H1 (cell line): ENCODE results near the gene AARSD1. TPM values are rescaled to one million over a fixed set of nuclear protein-coding genes. Genes with fewer than 3 reads are reported as not detected.

Source experiments
- CTCF ChIA-PET: fragments of 300-600 bp; sonication (Branson Sonifier 250); formaldehyde crosslinking; loops from one replicate; lab custom pipeline; 2021; ENCODE audit not compliant: partially characterized antibody; lab: Charles Lee
- POLR2A ChIA-PET: fragments of 300-600 bp; sonication (Branson Sonifier 250); formaldehyde crosslinking; loops from one replicate; lab custom pipeline; 2021; ENCODE audit warnings: inconsistent platforms; ENCODE audit not compliant: partially characterized antibody; lab: Charles Lee
- DNase-seq, 2 experiments: peaks; one replicate each; pipeline versions ENCODE4 v3.0.0 to v3.0.0-alpha.2; 2010 to 2022; ENCODE audit warnings: low spot score in 2 of 2, low read depth in 1 of 2, mixed read lengths in 1 of 2
- FAIRE-seq: peaks from 2 replicates; lab custom pipeline; 2011; peaks lifted over from hg19 to GRCh38; lab: Jason Lieb, UNC
- H2AFZ ChIP-seq: 2 replicates; pipeline ENCODE4 v1.8.1; 2012; ENCODE audit warnings: low read length, inconsistent platforms
- H2AK5ac ChIP-seq: 2 replicates; pipeline ENCODE4 v1.6.1; 2013; ENCODE audit warnings: low read depth, low read length
- H2BK120ac ChIP-seq: replicated peaks from 2 replicates; pipeline ENCODE3; 2013; ENCODE audit warnings: low read depth, low read length, inconsistent platforms
- H2BK12ac ChIP-seq: 2 replicates; pipeline ENCODE4 v1.6.1; 2013; ENCODE audit warnings: low read depth, low read length
- H2BK15ac ChIP-seq: 2 replicates; pipeline ENCODE4 v1.6.1; 2013; ENCODE audit warnings: low read length
- H2BK20ac ChIP-seq: 2 replicates; pipeline ENCODE4 v1.6.1; 2013; ENCODE audit warnings: low read length
- H2BK5ac ChIP-seq: 2 replicates; pipeline ENCODE4 v1.6.1; 2013; ENCODE audit warnings: low read depth, low read length
- H3K14ac ChIP-seq: 2 replicates; pipeline ENCODE4 v1.6.1; 2013; ENCODE audit warnings: inconsistent platforms; ENCODE audit not compliant: insufficient read length
- H3K18ac ChIP-seq: 2 replicates; pipeline ENCODE4 v1.6.1; 2013; ENCODE audit warnings: low read length; ENCODE audit errors: extremely low read depth
- H3K23ac ChIP-seq: 2 replicates; pipeline ENCODE4 v1.6.1; 2013; ENCODE audit warnings: inconsistent platforms; ENCODE audit not compliant: insufficient read length
- H3K23me2 ChIP-seq: 2 replicates; pipeline ENCODE4 v1.6.1; 2013; ENCODE audit warnings: low read depth, low read length
- H3K27ac ChIP-seq: 2 replicates; pipeline ENCODE4 v1.6.1; 2011; ENCODE audit warnings: low read depth, low read length, inconsistent platforms
- H3K27me3 ChIP-seq, 4 experiments: replicated peaks in 1 of 4; 1 replicate in 1 of 4; 2 replicates in 3 of 4; pipeline versions ENCODE4 v1.6.1 to v1.8.1; 2011 to 2013; ENCODE audit warnings: low read length in 3 of 4, mild to moderate bottlenecking in 3 of 4, inconsistent platforms in 2 of 4, mixed read lengths in 2 of 4, moderate library complexity in 1 of 4; ENCODE audit not compliant: control insufficient read depth in 3 of 4, insufficient read depth in 3 of 4; ENCODE audit errors: extremely low read depth in 1 of 4
- H3K36me3 ChIP-seq, 4 experiments: 2 replicates each; pipeline versions ENCODE4 v1.6.1 to v1.8.1; 2011 to 2013; ENCODE audit warnings: mild to moderate bottlenecking in 4 of 4, low read length in 3 of 4, moderate library complexity in 2 of 4, control low read depth in 1 of 4, inconsistent platforms in 1 of 4; ENCODE audit not compliant: insufficient read depth in 4 of 4, control insufficient read depth in 2 of 4
- H3K4ac ChIP-seq: replicated peaks from 2 replicates; pipeline ENCODE3; 2013; ENCODE audit warnings: low read length, low read depth, mixed read lengths, inconsistent platforms; ENCODE audit not compliant: insufficient read length
- H3K4me1 ChIP-seq, 4 experiments: replicated peaks in 1 of 4; 1 replicate in 1 of 4; 2 replicates in 3 of 4; pipeline versions ENCODE4 v1.6.1 to v1.8.1; 2011 to 2013; ENCODE audit warnings: low read length in 3 of 4, inconsistent platforms in 2 of 4, mixed read lengths in 1 of 4; ENCODE audit not compliant: insufficient read depth in 4 of 4, control insufficient read depth in 3 of 4
- H3K4me2 ChIP-seq, 2 experiments: 2 replicates each; pipeline versions ENCODE4 v1.6.1 to v1.8.1; 2011 to 2013; ENCODE audit warnings: low read depth in 2 of 2, low read length in 2 of 2, control low read depth in 1 of 2, inconsistent platforms in 1 of 2, mild to moderate bottlenecking in 1 of 2; ENCODE audit not compliant: insufficient read depth in 1 of 2
- H3K4me3 ChIP-seq, 4 experiments: fragments of 200-600, 300-600 bp in 1 of 4; sonication (generic), shearing (Covaris generic), sonication (Bioruptor Twin) in 1 of 4; 2 replicates each; pipeline versions ENCODE4 v1.5.1 to v1.8.1; 2011 to 2016; ENCODE audit warnings: low read length in 4 of 4, low read depth in 3 of 4, control low read depth in 2 of 4, inconsistent platforms in 2 of 4, mild to moderate bottlenecking in 2 of 4, mixed read lengths in 1 of 4, moderate library complexity in 1 of 4; ENCODE audit not compliant: insufficient read depth in 2 of 4; ENCODE audit errors: extremely low read depth in 1 of 4
- H3K56ac ChIP-seq: replicated peaks from 2 replicates; pipeline ENCODE3; 2013; ENCODE audit warnings: low read depth, mild to moderate bottlenecking, mixed read lengths, low read length, inconsistent platforms; ENCODE audit not compliant: insufficient read length
- H3K79me1 ChIP-seq: 2 replicates; pipeline ENCODE4 v1.6.1; 2013; ENCODE audit warnings: low read depth, low read length, control low read depth
- H3K79me2 ChIP-seq, 2 experiments: 2 replicates each; pipeline versions ENCODE4 v1.6.1 to v1.8.1; 2012 to 2013; ENCODE audit warnings: low read length in 2 of 2, mild to moderate bottlenecking in 2 of 2, inconsistent platforms in 1 of 2; ENCODE audit not compliant: insufficient read depth in 2 of 2, control insufficient read depth in 1 of 2
- H3K9ac ChIP-seq, 4 experiments: replicated peaks in 1 of 4; 1 replicate in 1 of 4; 2 replicates in 3 of 4; pipeline versions ENCODE4 v1.6.1 to v1.8.1; 2011 to 2013; ENCODE audit warnings: low read depth in 3 of 4, low read length in 3 of 4, control low read depth in 2 of 4, mild to moderate bottlenecking in 2 of 4, moderate library complexity in 2 of 4, inconsistent platforms in 1 of 4; ENCODE audit errors: extremely low read depth in 1 of 4
- H3K9me3 ChIP-seq, 2 experiments: 2 replicates each; pipeline versions ENCODE4 v1.6.1 to v1.8.1; 2012 to 2013; ENCODE audit warnings: mild to moderate bottlenecking in 2 of 2, moderate library complexity in 2 of 2, control low read depth in 1 of 2, inconsistent platforms in 1 of 2, low read depth in 1 of 2, low read length in 1 of 2, mixed read lengths in 1 of 2; ENCODE audit not compliant: insufficient read depth in 2 of 2
- H4K20me1 ChIP-seq, 2 experiments: replicated peaks in 1 of 2; 2 replicates each; pipeline versions ENCODE3 to v1.8.1; 2011 to 2013; ENCODE audit warnings: inconsistent platforms in 2 of 2, low read length in 2 of 2, mild to moderate bottlenecking in 1 of 2; ENCODE audit not compliant: insufficient read depth in 2 of 2, control insufficient read depth in 1 of 2
- H4K5ac ChIP-seq: 2 replicates; pipeline ENCODE4 v1.6.1; 2013; ENCODE audit warnings: low read length, low read depth, mixed read lengths, inconsistent platforms; ENCODE audit not compliant: insufficient read length
- H4K8ac ChIP-seq: 2 replicates; pipeline ENCODE4 v1.8.0; 2013; ENCODE audit warnings: mild to moderate bottlenecking, moderate library complexity, low read length, inconsistent platforms; ENCODE audit not compliant: insufficient read depth; ENCODE audit errors: extremely low read depth
- H4K91ac ChIP-seq: replicated peaks from 2 replicates; pipeline ENCODE3; 2013; ENCODE audit warnings: low read length, mixed read lengths, inconsistent platforms; ENCODE audit not compliant: insufficient read length
- ATF3 ChIP-seq: IDR thresholded peaks from 2 replicates; pipeline ENCODE4 v1.6.1; 2011; ENCODE audit warnings: low read depth, mild to moderate bottlenecking, low read length; ENCODE audit not compliant: insufficient read depth
- HDAC2 ChIP-seq, 2 experiments: fragments of 300-600 bp in 1 of 2; sonication (generic) in 1 of 2; IDR thresholded peaks; 2 replicates each; pipeline ENCODE4 v1.6.1; 2011 to 2012; ENCODE audit warnings: low read depth in 2 of 2, low read length in 2 of 2, mild to moderate bottlenecking in 2 of 2, moderate library complexity in 2 of 2, borderline replicate concordance in 1 of 2, inconsistent platforms in 1 of 2
- HDAC6 ChIP-seq: IDR thresholded peaks from one replicate; pipeline ENCODE4 v1.7.1; 2012; ENCODE audit warnings: low read depth, mild to moderate bottlenecking, inconsistent platforms, low read length, moderate library complexity
- JUND ChIP-seq: IDR thresholded peaks from 2 replicates; pipeline ENCODE4 v1.6.1; 2011; ENCODE audit warnings: mild to moderate bottlenecking, improper control_type of control experiment, low read length
- WGBS, 2 experiments: shearing (Covaris generic) in 1 of 2; methylation state at CpG; one replicate each; pipeline versions ENCODE4 v1.1.6 to v1.1.7; 2013 to 2015; ENCODE audit warnings: low lambda C conversion rate in 2 of 2, mixed read lengths in 2 of 2, inconsistent platforms in 1 of 2, low coverage in 1 of 2, missing lambda C conversion rate in 1 of 2; ENCODE audit not compliant: insufficient replicate concordance in 2 of 2, insufficient coverage in 1 of 2, insufficient read length in 1 of 2; ENCODE audit errors: extremely low coverage in 1 of 2, missing lambda C conversion rate in 1 of 2; 5-methylcytosine and 5-hydroxymethylcytosine counted together
- polyA plus RNA-seq, 7 experiments: library from polyadenylated mRNA; depleted of rRNA in 3 of 7; stranded (reverse) in 5 of 7; unstranded in 2 of 7; fragments of >200 nt in 5 of 7; fragments of 200-250 nt in 2 of 7; gene quantifications; 1 replicate in 5 of 7; 2 replicates in 1 of 7; 4 replicates in 1 of 7; pipeline versions ENCODE4 v1.2.1 to v1.2.3, GENCODE V29; 2011 to 2013; ENCODE audit warnings: missing spikeins in 2 of 7, mixed read lengths in 2 of 7
- total RNA-seq: library from RNA; stranded (reverse); fragmentation: NEBNext Ultra II Directional; extraction: Animal tissue kit (Norgen Biotek cat#: 25700); gene quantifications from 2 replicates; pipeline ENCODE4 v1.2.1, GENCODE V29; 2021
- TF ChIP-seq, protein P1 (sequence below): IDR thresholded peaks from 2 replicates; pipeline ENCODE4 v1.6.1; 2012; ENCODE audit warnings: inconsistent platforms

The AARSD1 gene
- total and polyA plus RNA-seq, 2 of the 8 experiments (the other 6 are each of a cell fraction or from before 2014, with no cell fraction given) = 51.5 to 58.8 TPM

DNA sequence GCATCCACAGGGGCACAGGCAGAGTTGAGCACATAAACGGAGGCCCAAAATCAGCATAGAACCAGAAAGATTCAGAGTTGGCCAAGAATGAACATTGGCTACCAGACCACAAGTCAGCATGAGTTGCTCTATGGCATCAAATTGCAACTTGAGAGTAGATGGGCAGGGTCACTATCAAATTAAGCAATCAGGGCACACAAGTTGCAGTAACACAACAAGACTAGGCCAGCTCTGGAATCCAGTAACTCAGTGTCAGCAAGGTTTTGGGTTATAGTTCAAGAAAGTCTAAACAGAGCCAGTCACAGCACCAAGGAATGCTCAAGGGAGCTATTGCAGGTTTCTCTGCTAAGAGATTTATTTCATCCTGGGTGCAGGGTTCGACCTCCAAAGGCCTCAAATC lies 50.7 kb downstream of the AARSD1 start:
- no peaks in the 10 kb centered on the region for H3K23me2 ChIP-seq
- H3K27ac ChIP-seq = no peak overlapping the region
- no peak overlapping the region; a peak in 1 of 7 replicates for H3K9ac ChIP-seq
- H4K91ac ChIP-seq = no peak overlapping the region
- DNase-seq = no peak
- H2BK5ac ChIP-seq = no peak overlapping the region
- TF ChIP-seq HDAC6 (no peak), HDAC2 (IDR thresholded peaks at IDR 0.05; ENCODE audit: borderline replicate concordance in 1 of 2, low read depth in 2 of 2, low read length in 2 of 2) (no peak), ATF3 (no peak), JUND (no peak)
- TF ChIP-seq, protein P1, sequence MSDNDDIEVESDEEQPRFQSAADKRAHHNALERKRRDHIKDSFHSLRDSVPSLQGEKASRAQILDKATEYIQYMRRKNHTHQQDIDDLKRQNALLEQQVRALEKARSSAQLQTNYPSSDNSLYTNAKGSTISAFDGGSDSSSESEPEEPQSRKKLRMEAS = no peak
- TF ChIP-seq, all 59 proteins: peak for 0
- Histone ChIP-seq H4K8ac (no peak overlapping the region), H2BK120ac (no peak overlapping the region), H3K14ac (no peak overlapping the region), H3K4me1 (peaks cover 0 to 6% (median 0%) of the 10 kb centered on the region in 4 experiments; a peak in 2 of 7 replicates), H2AFZ (no peak overlapping the region), H3K27me3 (no peaks in the 10 kb centered on the region), H3K9me3 (no peaks in the 10 kb centered on the region), H3K36me3 (no peaks in the 10 kb centered on the region), H3K56ac (no peak overlapping the region), H3K18ac (no peak overlapping the region), H3K79me1 (no peaks in the 10 kb centered on the region), H4K5ac (no peak overlapping the region), H3K4me2 (no peak overlapping the region), H2BK20ac (no peak overlapping the region), H3K4ac (no peak overlapping the region), H2BK15ac (0 out of 2 replicates have a peak overlapping the region, but pooled peaks have one; percentile 6), H2BK12ac (no peak overlapping the region), H3K4me3 (no peak overlapping the region), H2AK5ac (no peak overlapping the region), H3K23ac (no peak overlapping the region), H3K79me2 (no peaks in the 10 kb centered on the region), H4K20me1 (no peaks in the 10 kb centered on the region)
- POLR2A ChIA-PET = no interaction called here
- CTCF ChIA-PET = interaction anchor here (0.8 to 1.4 kb wide), 3 partner anchors 16 to 182 kb away, joined by 3 to 6 read pairs (median 3); no protein-coding TSS in a partner anchor
- FAIRE-seq = no peak
- 73% methylated on average over 2 of the region's 2 CpGs; no CpG with 5 or more reads in 1 of the 2 experiments for WGBS, 2 experiments
